ENCODE results near the gene FAM186B.
A peak's percentile ranks its signal among the peaks of the same experiment; 100 is the strongest.

- TF ChIP-seq CTCF (conservative IDR thresholded peaks at IDR 0.05; ENCODE audit: low read depth, low read length) = peak; percentile 91
- no peak for TF ChIP-seq EZH2 (IDR thresholded peaks at IDR 0.05; ENCODE audit: borderline replicate concordance, low read depth, low read length, poor library complexity, severe bottlenecking)
These were observed 39.2 kb upstream of the FAM186B start for GRCh38 chr12:49644620-49644994.
